Stimulated activated CD8-positive, alpha-beta memory T cell treated with anti-CD3 and anti-CD28 coated beads, Interleukin-12 subunit alpha, Interleukin-12 subunit beta, amount 100 ng/mL, for 1 hour (primary cell): ENCODE data around the gene LGALS12.
"Not testable (repeated sequence)": the region's sequence is repeated elsewhere in the genome, so short reads cannot be mapped to it uniquely, and the experiment has no call there.

ENCODE experiments used
- DNase-seq: peaks from one replicate; pipeline ENCODE4 v3.0.0-alpha.2; 2020; ENCODE audit warnings: low read depth

The LGALS12 gene

DNA sequence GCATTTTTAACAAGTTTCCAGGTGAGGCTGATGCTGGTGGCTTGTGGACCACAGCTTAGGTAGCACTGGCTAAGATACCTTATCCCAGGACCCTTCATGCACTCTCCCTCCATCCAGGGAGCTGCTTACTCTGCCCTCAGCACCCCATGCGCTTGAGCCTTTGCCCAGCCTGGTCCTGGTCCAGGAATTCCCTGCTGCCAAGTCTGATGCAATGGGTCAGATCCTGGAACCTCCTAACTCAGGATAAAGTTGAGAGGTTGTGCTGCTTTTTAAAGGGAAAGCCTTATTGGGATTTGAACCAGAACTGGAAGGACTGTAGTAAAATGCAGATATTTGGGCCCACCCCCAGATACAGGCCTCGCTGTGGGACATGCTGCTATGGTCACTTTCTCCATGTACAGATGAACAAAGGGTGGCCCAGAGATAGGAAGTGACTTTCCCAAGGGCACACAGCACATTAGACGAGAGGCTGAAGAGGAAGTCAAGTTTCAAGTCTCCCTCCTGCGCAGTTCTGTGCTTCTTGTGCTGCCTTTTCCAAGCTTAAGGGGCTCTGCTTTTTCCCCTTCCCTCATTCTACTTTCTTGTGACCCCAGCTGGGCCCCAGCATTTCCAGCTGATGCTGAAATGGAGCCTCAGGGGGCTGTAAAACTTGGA is 824 bp upstream of the LGALS12 start:
- no peak for DNase-seq

DNA sequence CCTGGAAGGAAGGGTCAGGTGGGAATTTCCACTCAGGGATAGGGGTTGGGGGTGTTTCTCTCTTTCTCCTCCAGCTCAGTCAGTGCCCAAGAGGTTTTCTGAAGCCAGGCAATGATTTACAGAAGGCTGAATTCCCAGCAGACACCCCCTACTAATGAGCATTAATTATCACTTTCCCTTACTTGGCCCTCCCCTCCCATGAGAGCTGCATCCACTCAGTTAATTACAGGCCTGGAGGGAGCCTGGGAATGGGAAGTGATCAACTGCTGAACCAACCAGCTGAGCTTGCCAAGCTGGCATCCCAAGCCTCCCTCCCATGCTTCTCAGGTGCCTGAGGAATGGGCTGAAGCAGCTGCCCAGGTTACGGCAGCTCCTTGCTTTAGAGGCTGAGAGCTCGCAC is 992 bp downstream of the LGALS12 start:
- DNase-seq = no peak

DNA sequence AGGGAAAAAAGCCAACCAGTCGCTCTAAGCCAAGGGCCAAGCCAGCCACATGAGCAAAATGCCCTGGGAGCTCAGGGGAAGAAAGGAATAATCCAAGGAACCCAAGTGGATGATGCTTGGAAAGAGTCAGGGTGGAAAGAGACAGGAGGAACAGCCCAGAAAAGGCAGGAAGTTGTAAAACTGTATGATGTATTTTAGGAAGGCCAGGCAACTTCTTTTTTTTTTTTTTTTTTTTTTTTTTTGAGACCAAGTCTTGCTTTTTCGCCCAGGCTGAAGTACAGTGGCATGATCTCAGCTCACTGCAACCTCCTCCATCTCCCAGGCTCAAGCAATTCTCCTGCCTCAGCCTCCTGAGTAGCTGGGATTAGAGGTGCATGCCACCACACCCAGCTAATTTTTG is 1.6 kb downstream of the LGALS12 start:
- DNase-seq = no peak

DNA sequence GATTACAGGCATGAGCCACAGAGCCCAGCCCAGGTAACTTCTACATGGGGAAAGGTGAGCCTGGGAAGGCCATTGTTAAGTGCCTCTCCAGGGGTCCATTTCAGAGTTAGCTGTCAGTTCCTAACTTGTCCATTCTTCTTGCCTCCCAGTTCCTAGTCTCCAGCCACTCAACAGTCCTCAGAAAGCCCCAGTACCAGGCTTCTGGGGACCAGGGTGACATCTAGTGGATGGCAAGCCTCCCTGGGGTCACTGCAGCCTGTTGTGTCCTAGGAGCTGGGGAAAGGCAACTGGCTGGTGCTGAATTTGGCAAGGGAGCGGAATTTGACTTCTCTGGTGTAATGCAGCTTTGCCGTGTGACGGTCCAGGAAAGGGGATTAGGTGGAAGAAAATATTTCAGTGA is 2.1 kb downstream of the LGALS12 start:
- no peak for DNase-seq

DNA sequence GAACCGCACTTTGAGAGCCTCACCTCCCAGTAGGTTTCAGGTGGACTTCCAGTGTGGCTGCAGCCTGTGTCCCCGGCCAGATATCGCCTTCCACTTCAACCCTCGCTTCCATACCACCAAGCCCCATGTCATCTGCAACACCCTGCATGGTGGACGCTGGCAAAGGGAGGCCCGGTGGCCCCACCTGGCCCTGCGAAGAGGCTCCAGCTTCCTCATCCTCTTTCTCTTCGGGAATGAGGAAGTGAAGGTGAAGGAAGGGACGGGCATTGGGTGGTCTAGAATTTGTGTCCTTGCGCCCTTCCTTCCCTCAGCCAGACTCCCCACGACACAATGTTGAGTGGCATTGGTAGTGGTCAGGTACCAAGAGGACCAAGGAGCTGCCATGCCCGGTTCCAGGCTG is 2.9 kb downstream of the LGALS12 start:
- no peak for DNase-seq

DNA sequence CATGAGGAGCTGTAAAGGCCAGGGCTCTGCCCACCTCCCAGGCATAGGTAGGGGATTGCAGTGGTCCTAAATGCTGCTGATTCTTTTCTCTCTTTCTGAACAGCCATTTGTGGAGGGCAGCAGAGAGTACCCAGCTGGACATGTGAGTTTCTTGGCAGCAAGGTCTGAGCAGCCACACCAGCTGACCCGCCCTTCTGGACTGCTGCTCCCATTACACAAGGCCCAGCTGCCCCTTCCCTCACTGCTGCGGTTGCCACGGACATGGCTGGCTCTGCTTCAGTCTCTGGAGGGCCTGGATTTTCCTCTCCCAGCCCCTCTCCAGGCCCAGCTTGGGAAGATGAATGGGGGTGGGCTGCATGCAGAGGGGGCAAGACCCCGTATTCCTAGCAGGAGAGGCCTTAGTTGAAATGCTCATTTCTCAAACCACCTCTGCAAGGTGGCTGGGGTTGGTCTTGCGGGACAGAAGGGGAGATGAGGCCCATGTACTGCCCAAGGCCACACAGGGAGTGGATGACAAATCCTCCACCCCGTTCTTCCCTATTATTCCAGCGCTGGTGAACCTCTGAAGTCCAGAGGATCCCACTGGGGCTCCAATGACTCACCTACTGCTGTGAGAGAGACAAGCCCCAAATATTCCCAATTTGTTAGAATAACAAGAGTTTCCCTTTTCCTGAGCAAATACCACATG is 4.6 kb downstream of the LGALS12 start:
- no peak for DNase-seq

DNA sequence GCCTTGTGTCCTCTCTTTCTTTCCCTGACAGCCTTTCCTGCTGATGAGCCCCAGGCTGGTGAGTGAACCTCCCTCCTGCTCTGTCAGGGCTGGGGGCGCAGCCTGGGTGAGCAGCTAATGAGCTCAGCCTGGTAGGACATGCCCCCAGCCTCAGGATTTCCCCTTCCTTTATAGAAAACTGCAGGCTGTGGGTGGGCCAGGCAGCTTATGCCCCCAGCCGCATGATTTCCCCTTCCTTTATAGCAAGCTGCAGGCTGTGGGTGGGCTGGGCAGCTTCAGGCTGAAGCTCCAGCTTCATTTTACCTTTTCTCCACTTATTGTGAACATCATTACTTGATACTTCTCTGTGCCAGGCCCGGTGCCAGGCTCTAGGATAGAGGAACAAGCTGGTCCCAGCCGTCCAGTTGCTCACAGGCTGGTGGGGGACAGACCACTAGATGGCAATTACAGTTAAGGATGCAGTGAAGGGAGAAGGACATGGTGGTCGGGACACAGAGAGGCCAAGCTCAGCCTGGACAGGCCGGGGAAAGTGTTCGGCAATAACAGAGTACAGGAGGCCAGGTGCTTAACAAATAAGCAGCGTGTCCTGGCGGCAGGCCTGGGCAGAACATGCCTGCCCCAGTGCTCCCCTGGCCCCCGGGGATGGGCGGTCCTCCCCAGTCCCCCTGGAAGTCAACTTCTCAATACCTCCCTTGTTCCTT is 5.3 kb downstream of the LGALS12 start:
- DNase-seq = no peak

DNA sequence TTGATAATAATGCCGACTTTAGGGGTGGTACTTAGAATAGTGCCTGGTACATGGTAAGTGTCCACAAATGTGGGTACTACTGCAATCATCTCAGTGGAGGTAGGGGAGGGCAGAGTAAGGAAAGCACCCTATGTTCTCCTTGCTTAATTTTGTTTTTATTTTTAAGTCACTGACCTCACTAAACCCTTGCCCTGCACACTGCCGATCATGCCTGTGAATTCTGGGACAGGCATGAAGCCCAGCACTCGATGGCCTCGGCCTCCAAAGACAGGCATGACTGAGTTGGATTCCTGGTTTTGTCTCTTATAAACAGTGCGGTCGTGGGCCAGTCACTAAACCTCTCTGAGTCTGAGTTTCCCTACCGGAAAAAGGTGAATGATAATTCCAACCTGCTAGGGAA is 6.9 kb downstream of the LGALS12 start:
- no peak for DNase-seq

DNA sequence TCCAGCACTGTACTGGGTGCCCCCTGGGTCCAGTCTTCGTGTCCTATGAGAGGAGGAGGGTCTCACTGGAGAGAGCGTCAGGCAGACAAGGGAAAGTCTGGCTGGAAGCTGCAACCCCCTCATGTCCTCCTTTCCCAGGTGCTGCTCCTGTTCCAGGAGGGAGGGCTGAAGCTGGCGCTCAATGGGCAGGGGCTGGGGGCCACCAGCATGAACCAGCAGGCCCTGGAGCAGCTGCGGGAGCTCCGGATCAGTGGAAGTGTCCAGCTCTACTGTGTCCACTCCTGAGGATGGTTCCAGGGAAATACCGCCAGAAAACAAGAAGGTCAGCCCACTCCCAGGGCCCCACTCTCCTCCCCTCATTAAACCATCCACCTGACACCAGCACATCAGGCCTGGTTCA is 10.2 kb downstream of the LGALS12 start:
- DNase-seq = no peak

DNA sequence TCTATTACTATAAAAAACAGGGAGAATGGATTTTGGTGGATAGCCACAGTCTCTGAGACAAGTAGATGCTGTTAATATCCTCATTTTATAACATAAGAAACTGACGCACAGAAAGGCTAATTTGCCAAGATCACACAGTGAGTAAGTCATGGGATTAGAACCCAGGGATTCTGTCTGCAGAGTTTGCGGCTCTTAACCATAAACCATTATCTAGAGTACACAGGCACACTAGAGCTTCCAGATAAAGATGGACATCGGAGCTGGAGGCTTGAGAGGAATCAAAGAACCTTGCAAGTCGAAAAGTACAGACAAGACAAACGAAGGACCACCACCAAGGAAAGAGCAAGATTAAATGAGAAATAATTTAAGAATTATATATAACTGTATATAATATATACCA is 11.3 kb downstream of the LGALS12 start:
- DNase-seq = no peak

DNA sequence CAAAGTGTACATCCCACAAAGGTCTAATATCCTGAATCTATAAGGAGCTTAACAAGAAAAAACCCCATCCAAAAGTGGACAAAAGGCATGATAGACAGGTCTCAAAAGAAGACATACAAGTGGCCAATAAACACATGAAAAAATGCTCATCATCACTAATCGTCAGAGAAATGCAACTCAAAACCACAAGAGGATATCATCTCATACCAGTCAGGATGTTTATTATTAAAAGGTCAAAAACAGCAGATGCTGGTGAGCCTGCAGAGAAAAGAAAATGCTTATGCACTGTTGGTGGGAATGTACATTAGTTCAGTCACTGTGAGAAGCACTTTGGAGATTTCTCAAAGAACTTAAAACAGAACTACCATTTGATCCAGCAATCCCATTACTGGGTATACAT is 12.7 kb downstream of the LGALS12 start:
- DNase-seq = no peak

DNA sequence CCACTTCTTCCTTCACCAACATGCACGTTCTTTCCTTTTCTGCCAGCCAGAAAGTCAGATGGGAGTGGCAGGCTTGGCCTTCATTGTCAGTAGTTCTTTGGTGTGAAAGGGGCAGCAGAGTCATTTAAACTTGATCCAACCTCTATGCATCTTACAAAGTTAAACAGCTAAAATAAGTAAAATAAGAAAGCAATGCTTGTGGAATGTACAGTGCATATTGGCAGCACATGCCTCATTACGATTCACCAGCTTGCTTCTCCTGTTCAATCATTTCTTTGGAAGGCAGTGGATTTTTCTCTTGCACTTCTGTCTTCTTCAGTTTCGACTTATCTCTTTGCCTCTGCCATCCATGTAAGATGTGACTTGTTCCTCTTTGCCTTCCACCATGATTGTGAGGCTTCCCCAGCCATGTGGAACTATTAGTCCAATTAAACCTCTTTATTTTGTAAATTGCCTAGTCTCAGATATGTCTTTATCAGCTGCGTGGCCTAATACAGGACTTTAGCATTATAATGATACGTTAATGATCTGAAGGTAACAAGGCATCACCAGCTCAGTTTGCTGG is 14.8 kb downstream of the LGALS12 start:
- no peak for DNase-seq

DNA sequence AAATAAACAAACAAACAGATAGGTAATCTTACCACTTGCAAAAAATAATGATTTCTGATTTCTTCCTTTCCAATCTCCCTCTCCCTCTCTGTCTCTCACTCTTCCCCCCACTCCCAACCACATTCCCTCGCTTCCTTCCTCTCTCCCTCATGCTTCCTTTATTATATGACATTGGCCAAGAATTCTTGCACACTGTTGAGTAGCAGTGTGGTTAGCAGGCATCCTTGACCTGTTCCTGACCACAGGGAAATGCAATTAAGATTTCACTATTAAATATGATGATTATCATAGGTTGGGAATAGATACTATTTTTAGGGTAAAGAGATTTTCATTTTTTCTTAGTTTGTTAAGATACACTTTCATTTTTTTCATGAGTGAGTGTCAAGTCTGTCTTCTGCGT is 16.0 kb downstream of the LGALS12 start:
- no peak for DNase-seq

DNA sequence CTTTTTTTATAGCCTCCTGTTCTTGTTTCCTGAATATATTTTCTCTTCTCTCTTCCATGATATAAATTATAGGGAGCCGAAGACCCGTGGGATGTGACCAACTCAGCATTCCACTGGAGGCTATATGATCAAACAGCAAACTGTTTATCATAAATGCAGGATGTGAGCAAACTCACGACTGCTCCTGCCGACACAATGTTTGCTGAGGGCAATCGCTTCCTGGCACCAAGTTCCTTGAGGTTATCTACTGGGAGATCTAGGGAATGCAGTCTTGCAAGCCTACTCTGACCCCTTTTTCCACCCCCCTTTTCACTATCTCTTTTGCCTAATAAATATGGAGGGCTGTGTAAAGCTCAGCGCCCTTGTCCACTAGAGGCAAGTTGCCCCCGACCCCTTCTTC is 17.3 kb downstream of the LGALS12 start:
- DNase-seq = no peak

DNA sequence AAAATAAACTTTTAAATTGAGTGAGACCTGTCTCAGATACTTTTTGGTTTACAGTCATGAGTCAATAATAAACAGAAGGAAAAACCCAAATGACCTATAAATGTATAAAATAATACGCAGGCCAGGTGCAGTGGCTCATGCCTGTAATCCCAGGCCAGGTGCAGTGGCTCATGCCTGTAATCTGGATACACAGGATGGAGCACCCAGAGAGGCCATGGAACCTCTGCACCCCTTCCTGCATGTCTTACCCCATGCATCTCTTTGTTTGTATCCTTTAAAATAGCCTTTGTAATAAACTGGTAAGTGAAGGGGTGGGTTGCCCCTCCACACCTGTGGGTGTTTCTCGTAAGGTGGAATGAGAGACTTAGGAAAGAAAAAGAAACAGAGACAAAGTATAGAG is 21.8 kb downstream of the LGALS12 start:
- DNase-seq = no peak

DNA sequence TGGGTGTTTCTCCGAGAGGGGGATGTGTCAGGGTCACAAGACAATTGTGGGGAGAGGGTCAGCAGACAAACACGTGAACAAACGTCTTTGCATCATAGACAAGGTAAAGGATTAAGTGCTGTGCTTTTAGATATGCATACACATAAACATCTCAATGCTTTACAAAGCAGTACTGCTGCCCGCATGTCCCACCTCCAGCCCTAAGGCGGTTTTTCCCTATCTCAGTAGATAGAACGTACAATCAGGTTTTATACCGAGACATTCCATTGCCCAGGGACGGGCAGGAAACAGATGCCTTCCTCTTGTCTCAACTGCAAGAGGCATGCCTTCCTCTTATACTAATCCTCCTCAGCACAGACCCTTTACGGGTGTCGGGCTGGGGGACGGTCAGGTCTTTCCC is 22.3 kb downstream of the LGALS12 start:
- DNase-seq = not testable (repeated sequence)

DNA sequence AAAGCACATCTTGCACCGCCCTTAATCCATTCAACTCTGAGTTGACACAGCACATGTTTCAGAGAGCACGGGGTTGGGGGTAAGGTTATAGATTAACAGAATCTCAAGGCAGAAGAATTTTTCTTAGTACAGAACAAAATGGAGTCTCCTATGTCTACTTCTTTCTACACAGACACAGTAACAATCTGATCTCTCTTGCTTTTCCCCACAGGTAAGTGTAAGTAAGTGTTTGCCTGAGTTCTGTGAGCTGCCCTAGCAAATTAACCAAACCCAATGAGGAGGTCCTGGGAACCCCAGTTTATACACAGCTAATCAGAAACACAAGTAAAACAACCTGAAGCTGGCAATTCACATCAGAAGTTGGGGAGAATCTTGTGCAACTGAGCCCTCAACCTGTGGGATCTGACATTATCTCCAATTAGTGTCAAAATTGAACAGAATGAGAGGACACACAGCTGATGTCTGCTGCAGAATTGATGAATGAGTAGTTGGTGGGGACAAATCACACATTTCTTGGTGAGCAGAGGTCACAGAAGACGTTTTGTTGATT is 22.9 kb downstream of the LGALS12 start:
- not testable (repeated sequence) for DNase-seq

DNA sequence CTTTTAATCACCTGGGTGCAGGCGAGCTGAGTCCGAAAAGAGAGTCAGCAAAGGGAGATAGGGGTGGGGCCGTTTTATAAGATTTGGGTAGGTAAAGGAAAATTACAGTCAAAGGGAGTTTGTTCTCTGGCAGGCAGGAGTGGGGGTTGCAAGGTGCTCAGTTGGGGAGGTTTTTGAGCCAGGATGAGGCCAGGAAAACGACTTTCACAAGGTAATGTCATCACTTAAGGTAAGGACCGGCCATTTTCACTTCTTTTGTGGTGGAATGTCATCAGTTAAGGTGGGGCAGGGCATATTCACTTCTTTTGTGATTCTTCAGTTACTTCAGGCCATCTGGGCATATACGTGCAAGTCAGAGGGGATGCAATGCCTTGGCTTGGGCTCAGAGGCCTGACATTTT is 23.5 kb downstream of the LGALS12 start:
- DNase-seq = not testable (repeated sequence)

DNA sequence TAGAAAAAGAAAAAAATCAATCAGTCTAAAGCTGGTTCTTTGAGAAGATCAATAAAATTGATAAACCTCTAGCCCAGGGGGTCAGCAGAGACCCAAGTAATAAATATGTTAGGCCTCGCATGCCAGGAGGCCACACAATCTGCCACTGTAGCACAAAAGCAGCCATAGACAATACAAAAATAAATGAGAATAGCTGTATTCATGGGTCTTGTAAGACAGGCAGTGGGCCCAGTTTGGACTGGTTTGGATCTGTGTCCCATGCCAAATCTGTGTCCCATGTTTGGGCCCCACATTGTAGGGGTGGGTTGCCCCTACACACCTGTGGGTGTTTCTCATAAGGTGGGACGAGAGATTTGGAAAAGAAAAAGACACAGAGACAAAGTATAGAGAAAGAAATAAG is 24.1 kb downstream of the LGALS12 start:
- DNase-seq = no peak

DNA sequence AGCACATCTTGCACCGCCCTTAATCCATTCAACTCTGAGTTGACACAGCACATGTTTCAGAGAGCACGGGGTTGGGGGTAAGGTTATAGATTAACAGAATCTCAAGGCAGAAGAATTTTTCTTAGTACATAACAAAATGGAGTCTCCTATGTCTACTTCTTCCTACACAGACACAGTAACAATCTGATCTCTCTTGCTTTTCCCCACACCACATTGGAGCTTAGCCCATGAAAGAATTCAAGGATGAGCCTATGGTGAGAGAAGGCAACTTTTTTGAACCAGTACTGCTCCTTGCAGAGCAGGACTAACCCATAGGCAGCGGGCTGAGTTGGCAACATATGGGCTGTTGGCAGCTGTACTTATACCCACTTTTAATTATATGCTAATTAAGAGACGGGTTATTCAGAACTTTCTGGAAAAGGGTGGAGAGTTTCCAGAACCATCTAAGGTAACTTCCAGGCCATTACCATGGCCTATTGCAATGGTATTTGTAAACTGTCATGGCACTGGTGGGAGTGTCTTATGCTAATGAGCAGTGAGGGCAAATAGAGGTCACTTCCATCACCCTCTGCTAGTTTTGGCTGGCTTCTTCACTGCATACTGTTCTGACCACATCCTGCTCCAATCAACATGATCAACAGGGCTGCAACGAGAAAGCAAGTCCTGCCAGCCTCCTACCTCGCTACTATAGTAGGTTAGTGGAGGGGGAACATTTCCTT is 25.3 kb downstream of the LGALS12 start:
- DNase-seq = peak; percentile 50

DNA sequence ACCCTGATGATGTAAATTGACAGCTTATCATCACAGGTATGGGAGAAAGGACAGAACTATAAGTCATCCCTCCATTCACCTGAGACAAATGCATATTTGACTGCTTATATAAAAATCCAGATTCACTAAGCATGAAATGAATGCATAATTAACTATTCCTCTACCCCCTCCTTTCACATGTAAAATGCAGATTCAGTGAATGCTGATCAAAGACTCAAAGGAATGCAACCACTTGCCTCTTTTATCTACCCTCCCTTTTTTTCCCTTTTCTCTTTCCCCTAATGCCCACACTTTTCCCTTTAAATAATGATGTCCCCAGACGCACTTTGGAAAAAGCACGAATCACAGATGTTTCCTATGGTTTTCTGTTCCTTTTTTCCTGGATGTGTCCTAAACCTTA is 26.2 kb downstream of the LGALS12 start:
- DNase-seq = no peak

DNA sequence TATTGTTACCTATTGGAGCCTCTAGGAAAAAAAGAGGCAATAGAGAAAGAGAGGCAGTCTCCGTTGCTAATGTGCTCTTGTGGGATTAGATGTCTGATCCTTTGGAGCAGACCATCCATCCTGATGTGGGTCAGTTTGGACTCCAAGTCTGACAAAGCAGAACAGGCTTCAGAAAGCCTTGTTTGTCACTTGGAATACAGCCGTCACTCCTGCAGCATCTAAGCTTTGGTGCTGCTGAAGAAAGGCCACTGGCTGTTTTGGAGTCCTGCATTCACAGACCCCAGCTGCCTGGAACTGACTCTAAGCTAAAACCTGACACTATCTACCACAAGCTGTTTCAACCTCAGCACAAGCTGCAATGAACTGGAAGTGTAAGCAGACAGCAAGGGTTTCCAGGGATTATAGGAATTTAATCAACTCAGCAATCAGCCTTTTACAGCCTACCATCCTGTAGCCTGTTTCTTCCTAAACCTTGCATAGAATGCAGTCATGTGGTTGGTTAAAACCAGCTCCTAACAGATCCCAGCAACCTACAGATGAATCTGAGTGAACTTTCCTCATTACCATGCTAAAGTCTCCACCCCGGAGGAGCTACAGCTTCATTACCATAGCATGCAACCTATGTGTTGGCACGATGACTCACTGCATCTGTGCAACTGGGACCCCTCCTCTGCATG is 27.1 kb downstream of the LGALS12 start:
- DNase-seq = no peak
